Osteocyte (in vitro differentiated cells): Measurements from ENCODE around the gene RGL3. TPM values are rescaled to one million over a fixed set of nuclear protein-coding genes. Genes with fewer than 3 reads are reported as not detected.
"Not testable (repeated sequence)": the region's sequence is repeated elsewhere in the genome, so short reads cannot be mapped to it uniquely, and the experiment has no call there.

Experiments used
- DNase-seq: peaks from one replicate; pipeline ENCODE4 v3.0.0; 2021; ENCODE audit warnings: mixed read lengths; ENCODE audit not compliant: unreplicated experiment; ENCODE audit errors: extremely low spot score
- H3K27ac Mint-ChIP-seq: one replicate; pipeline ENCODE4 v1.8.0; 2021; ENCODE audit warnings: mild to moderate bottlenecking, mixed read lengths; ENCODE audit not compliant: unreplicated experiment
- H3K27me3 Mint-ChIP-seq: one replicate; pipeline ENCODE4 v1.8.0; 2021; ENCODE audit warnings: mixed read lengths; ENCODE audit not compliant: unreplicated experiment
- H3K36me3 Mint-ChIP-seq: one replicate; pipeline ENCODE4 v1.8.0; 2021; ENCODE audit warnings: mixed read lengths; ENCODE audit not compliant: unreplicated experiment
- H3K4me1 Mint-ChIP-seq: one replicate; pipeline ENCODE4 v1.8.0; 2021; ENCODE audit warnings: mixed read lengths; ENCODE audit not compliant: unreplicated experiment
- H3K4me3 Mint-ChIP-seq: one replicate; pipeline ENCODE4 v1.8.0; 2021; ENCODE audit warnings: mild to moderate bottlenecking, moderate library complexity, mixed read lengths; ENCODE audit not compliant: unreplicated experiment
- H3K9me3 Mint-ChIP-seq: one replicate; pipeline ENCODE4 v1.8.0; 2021; ENCODE audit warnings: mixed read lengths; ENCODE audit not compliant: unreplicated experiment
- CTCF ChIP-seq: fragments of 200-600 bp; sonication (generic); IDR thresholded peaks from 2 replicates; pipeline ENCODE4 v1.5.0; 2021; ENCODE audit warnings: antibody characterized with exemption, mild to moderate bottlenecking, moderate library complexity
- total RNA-seq: library from RNA; stranded (reverse); gene quantifications from 2 replicates; pipeline ENCODE4 v1.2.1, GENCODE V29; 2021

RGL3 gene
- total RNA-seq, 1 donor from 2014 or later = 1.9 TPM

DNA sequence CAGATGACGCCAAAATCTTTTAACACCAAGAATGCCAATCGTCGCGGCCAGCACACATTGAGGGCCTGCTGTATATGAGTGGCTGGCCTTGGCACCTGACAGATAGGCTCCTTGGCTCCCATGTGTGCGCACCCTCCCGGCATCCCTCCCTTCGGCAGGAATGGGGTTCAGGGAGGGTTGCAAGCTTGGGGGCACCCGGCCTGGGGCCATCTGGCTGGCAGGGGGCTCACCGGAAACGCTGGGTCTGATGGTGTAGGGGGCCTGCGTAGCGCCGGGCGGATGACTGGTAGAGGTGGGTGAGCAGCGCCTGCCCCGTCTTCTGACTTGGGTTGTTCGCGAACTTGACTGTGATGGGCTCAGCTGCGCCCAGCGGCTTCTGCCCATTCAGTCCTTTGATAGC, 38.7 kb upstream of the RGL3 start:
- Mint-ChIP-seq H3K4me3 (no peak overlapping the region), H3K9me3 (no peaks in the 10 kb centered on the region), H3K27ac (no peak overlapping the region), H3K36me3 (no peaks in the 10 kb centered on the region), H3K27me3 (no peaks in the 10 kb centered on the region), H3K4me1 (no peaks in the 10 kb centered on the region)
- TF ChIP-seq CTCF = no peak
- no peak for DNase-seq

GRCh38 chr19:11457115-11457514, 38.0 kb upstream of the RGL3 start:
- TF ChIP-seq CTCF = no peak
- DNase-seq = no peak
- Mint-ChIP-seq H3K27ac (no peak overlapping the region), H3K9me3 (no peaks in the 10 kb centered on the region), H3K4me1 (peaks cover 3% of the 10 kb centered on the region), H3K36me3 (no peaks in the 10 kb centered on the region), H3K27me3 (no peaks in the 10 kb centered on the region), H3K4me3 (no peak overlapping the region)

GRCh38 chr19:11456659-11457058, 37.5 kb upstream of the RGL3 start:
- H3K4me3 Mint-ChIP-seq = no peak overlapping the region
- no peak for DNase-seq
- H3K9me3 Mint-ChIP-seq = no peaks in the 10 kb centered on the region
- no peaks in the 10 kb centered on the region for H3K36me3 Mint-ChIP-seq
- H3K4me1 Mint-ChIP-seq = peaks cover 3% of the 10 kb centered on the region
- no peak for TF ChIP-seq CTCF
- H3K27ac Mint-ChIP-seq = no peak overlapping the region
- no peaks in the 10 kb centered on the region for H3K27me3 Mint-ChIP-seq

DNA sequence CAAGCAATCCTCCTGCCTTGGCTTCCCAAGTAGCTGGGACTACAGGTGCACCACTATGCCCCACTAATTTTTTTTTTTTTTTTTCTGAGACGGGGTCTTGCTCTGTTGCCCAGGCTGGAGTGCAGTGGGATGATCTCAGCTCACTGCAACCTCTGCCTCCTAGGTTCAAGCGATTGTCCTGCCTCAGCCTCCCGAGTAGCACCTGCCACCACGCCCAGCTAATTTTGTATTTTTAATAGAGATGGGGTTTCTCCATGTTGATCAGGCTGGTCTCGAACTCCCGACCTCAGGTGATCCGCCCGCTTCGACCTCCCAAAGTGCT, 36.1 kb upstream of the RGL3 start:
- H3K36me3 Mint-ChIP-seq, DNase-seq, H3K4me3 Mint-ChIP-seq, H3K4me1 Mint-ChIP-seq, H3K9me3 Mint-ChIP-seq, H3K27ac Mint-ChIP-seq, H3K27me3 Mint-ChIP-seq: not testable (repeated sequence)

DNA sequence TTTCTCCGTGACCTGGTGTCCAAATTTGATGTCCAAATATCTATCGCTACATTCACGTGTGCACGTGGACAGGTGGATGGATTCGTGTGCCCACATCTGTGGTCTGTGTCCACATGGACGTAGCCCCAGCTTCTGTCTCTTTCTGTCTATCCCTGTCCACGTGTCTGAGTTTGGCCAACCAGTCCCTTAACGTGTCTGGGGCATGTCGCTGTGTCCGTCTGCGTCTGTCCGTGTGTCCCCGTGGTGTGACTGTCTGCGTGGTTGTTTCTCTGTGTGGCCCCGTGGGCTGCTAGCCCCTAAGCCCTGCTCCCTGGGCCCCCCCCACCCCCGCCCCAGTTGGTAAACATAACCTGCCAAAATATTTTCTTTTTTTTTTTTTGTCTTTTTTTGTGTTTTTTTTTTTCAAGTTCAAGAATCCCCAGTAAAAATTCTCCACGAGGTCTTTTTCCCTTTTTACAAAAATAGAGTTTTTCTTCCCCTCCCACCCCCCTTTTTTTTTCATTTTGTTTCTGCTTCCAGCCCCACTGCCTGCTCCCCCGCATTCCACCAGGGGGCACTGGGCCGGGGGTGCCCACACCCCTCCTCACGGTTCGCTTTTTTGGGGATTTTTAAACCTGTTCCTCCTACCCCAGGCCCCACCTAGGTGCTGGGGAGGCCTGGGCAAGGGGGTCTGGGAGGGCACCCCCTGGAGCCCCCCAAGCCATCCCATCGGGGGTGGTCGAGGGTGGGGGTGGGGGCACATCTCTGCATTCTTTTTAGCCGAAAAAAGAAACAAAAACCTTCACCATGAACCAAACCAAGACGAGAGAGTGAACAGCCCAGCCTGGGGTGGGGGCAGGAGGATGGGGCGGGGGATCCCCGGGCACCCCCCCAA, 34.6 kb upstream of the RGL3 start:
- Mint-ChIP-seq H3K36me3 (peaks cover 4% of the 10 kb centered on the region), H3K4me1 (peaks cover 3% of the 10 kb centered on the region), H3K27ac (no peak overlapping the region), H3K27me3 (no peaks in the 10 kb centered on the region), H3K9me3 (no peaks in the 10 kb centered on the region), H3K4me3 (no peak overlapping the region)
- TF ChIP-seq CTCF = peak; percentile 26
- DNase-seq = no peak
